GM12891 (cell line): ENCODE data around the gene FSHB.

ENCODE experiments used
- POLR2A ChIP-seq: IDR thresholded peaks from 2 replicates; pipeline ENCODE4 v1.6.1; 2011; ENCODE audit warnings: low read depth, low read length, control low read depth
- POLR2AphosphoS5 ChIP-seq: IDR thresholded peaks from 2 replicates; pipeline ENCODE4 v1.6.1; 2011; ENCODE audit warnings: low read depth, low read length, control low read depth
- SPI1 ChIP-seq: IDR thresholded peaks from 2 replicates; pipeline ENCODE4 v1.6.1; 2011; ENCODE audit warnings: low read depth, low read length, control low read depth

- no peak for TF ChIP-seq SPI1
- no peak for TF ChIP-seq POLR2A
- TF ChIP-seq POLR2AphosphoS5: no peak
These were observed 5.2 kb upstream of the FSHB start for GRCh38 chr11:30225642-30226041.
